K562 (cell line): Measurements from ENCODE around the gene MGP. TPM values are rescaled to one million over a fixed set of nuclear protein-coding genes. Genes with fewer than 3 reads are reported as not detected.
A peak's percentile ranks its signal among the peaks of the same experiment; 100 is the strongest.

Source experiments
- FOXJ2 ChIP-seq: fragments of 200-800 bp; sonication (Bioruptor generic); IDR thresholded peaks from 2 replicates; pipeline ENCODE4 v1.6.1; 2016; ENCODE audit warnings: missing genetic modification characterization, missing compliant biosample characterization
- HNRNPLL ChIP-seq: fragments of 200-400 bp; formaldehyde crosslinking; IDR thresholded peaks from 2 replicates; pipeline ENCODE4 v1.6.1; 2017; ENCODE audit warnings: low read length, low read depth, mild to moderate bottlenecking; ENCODE audit not compliant: poor library complexity, severe bottlenecking
- IFI16 ChIP-seq: fragments of 250-450 bp; sonication (Bioruptor Pico); IDR thresholded peaks from 2 replicates; pipeline ENCODE4 v2.1.2; 2022; ENCODE audit warnings: mild to moderate bottlenecking, inconsistent platforms
- ZBTB17 ChIP-seq: fragments of 450-650 bp; formaldehyde crosslinking; IDR thresholded peaks from 2 replicates; pipeline ENCODE4 v1.4.0; 2020; ENCODE audit warnings: mild to moderate bottlenecking
- ZNF143 ChIP-seq: sonication (generic); formaldehyde crosslinking; IDR thresholded peaks from 2 replicates; pipeline ENCODE4 v1.9.0; 2022; ENCODE audit warnings: mild to moderate bottlenecking, missing genetic modification reagents
- ZNF311 ChIP-seq: fragments of 250-450 bp; sonication (Bioruptor Pico); IDR thresholded peaks from 2 replicates; pipeline ENCODE4 v1.4.0; 2020; ENCODE audit warnings: mild to moderate bottlenecking, moderate library complexity
- ZNF436 ChIP-seq: fragments of 250-450, 450-650 bp; sonication (Bioruptor Pico); formaldehyde crosslinking; IDR thresholded peaks from 2 replicates; pipeline ENCODE4 v1.7.0; 2020; ENCODE audit warnings: mild to moderate bottlenecking
- ZNF785 ChIP-seq: fragments of 250-450 bp; sonication (Bioruptor Pico); IDR thresholded peaks from 2 replicates; pipeline ENCODE4 v1.4.0; 2020; ENCODE audit warnings: mild to moderate bottlenecking
- ZZZ3 ChIP-seq: fragments of 450-650 bp; IDR thresholded peaks from 2 replicates; pipeline ENCODE4 v1.6.1; 2016; ENCODE audit warnings: antibody characterized with exemption, mild to moderate bottlenecking, moderate library complexity
- polyA plus RNA-seq, 8 experiments: library from polyadenylated mRNA; depleted of rRNA in 4 of 8; stranded (reverse) in 5 of 8; unstranded in 3 of 8; fragments of >200 nt; fragmentation: Nextera tagmentation in 2 of 8; fragmentation: Illumina TruSeq in 1 of 8; extraction: Ambion mirVana in 2 of 8; extraction: Trizol in 1 of 8; gene quantifications; 2 replicates each; pipeline versions ENCODE4 v1.2.1 to v1.2.3, GENCODE V29; 2011 to 2014; ENCODE audit warnings: inconsistent platforms in 1 of 8, missing spikeins in 1 of 8
- total RNA-seq, 7 experiments: library from RNA; depleted of rRNA in 6 of 7; stranded (reverse); fragments of >200 nt in 6 of 7; fragmentation: Illumina TruSeq in 2 of 7; extraction: Trizol in 2 of 7; gene quantifications; 2 replicates each; pipeline versions ENCODE4 v1.2.1 to v1.2.3, GENCODE V29; 2011 to 2021; ENCODE audit warnings: low replicate concordance in 1 of 7
- TF ChIP-seq, protein P1 (sequence below): fragments of 450-650 bp; formaldehyde crosslinking; IDR thresholded peaks from 2 replicates; pipeline ENCODE4 v1.4.0; 2022; ENCODE audit warnings: missing genetic modification characterization
- TF ChIP-seq, protein P2 (sequence below): fragments of 250-450 bp; sonication (Bioruptor Pico); IDR thresholded peaks from 2 replicates; pipeline ENCODE4 v1.4.0; 2020; ENCODE audit warnings: borderline replicate concordance
- TF ChIP-seq, protein P3 (sequence below), 2 experiments: fragments of 450-650 bp in 1 of 2; IDR thresholded peaks; 2 replicates each; pipeline ENCODE4 v1.6.1; 2011 to 2017; ENCODE audit warnings: low read depth in 2 of 2, antibody characterized with exemption in 1 of 2, borderline replicate concordance in 1 of 2, low read length in 1 of 2, mild to moderate bottlenecking in 1 of 2, mixed read lengths in 1 of 2; ENCODE audit not compliant: control insufficient read depth in 1 of 2
- TF ChIP-seq, protein P4 (sequence below): fragments of 250-450 bp; sonication (Bioruptor Pico); IDR thresholded peaks from 2 replicates; pipeline ENCODE4 v1.8.0; 2022; ENCODE audit warnings: moderate library complexity, mild to moderate bottlenecking, inconsistent platforms
- TF ChIP-seq, protein P5 (sequence below): fragments of 250-450 bp; sonication (Bioruptor Pico); IDR thresholded peaks from 2 replicates; pipeline ENCODE4 v1.8.0; 2021; ENCODE audit warnings: moderate library complexity, mild to moderate bottlenecking, inconsistent platforms
- TF ChIP-seq, protein P6 (sequence below): fragments of 450-650 bp; IDR thresholded peaks from 2 replicates; pipeline ENCODE4 v1.6.1; 2016
- TF ChIP-seq, protein P7 (sequence below): sonication (generic); formaldehyde crosslinking; IDR thresholded peaks from 2 replicates; pipeline ENCODE4 v1.8.1; 2022; ENCODE audit warnings: missing genetic modification reagents
- TF ChIP-seq, protein P8 (sequence below): fragments of 250-450 bp; sonication (Bioruptor Pico); IDR thresholded peaks from 2 replicates; pipeline ENCODE4 v1.4.0; 2020

Gene MGP
- total and polyA plus RNA-seq, 9 of the 15 experiments (the other 6 are each of a cell fraction or from before 2014, with no cell fraction given): 1.2 TPM; not detected in 8

DNA sequence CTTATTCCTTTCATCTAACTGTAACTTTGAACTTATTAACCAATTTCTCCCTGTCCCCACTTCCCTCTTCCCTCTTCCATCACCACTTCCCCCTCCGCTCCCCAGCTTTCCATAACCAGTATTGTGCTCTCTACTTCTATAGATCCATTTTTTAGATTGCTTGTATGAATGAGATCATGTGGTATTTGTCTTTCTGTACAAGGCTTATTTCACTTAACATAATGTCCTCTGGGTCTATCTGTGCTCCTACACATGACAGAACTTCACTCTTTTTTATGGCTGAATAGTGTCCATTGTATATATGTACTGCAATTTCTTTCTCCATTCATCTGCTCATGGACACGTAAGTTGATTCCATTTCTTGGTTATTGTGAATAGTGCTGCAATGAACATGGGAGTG lies 38.3 kb upstream of the MGP start (continued):
- TF ChIP-seq ZZZ3 (no peak), ZNF436 (CRISPR knock-in tag) (0 out of 2 replicates have a peak, but pooled peaks have one; percentile 7), HNRNPLL (no peak), ZNF143 (CRISPR knock-in tag) (no peak), ZBTB17 (CRISPR knock-in tag) (no peak), ZNF785 (CRISPR knock-in tag) (no peak), ZNF311 (no peak), IFI16 (CRISPR knock-in tag) (no peak), FOXJ2 (tag) (no peak)
- TF ChIP-seq, protein P1, sequence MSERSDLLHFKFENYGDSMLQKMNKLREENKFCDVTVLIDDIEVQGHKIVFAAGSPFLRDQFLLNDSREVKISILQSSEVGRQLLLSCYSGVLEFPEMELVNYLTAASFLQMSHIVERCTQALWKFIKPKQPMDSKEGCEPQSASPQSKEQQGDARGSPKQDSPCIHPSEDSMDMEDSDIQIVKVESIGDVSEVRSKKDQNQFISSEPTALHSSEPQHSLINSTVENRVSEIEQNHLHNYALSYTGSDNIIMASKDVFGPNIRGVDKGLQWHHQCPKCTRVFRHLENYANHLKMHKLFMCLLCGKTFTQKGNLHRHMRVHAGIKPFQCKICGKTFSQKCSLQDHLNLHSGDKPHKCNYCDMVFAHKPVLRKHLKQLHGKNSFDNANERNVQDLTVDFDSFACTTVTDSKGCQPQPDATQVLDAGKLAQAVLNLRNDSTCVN (CRISPR knock-in tag): peak; percentile 98
- TF ChIP-seq, protein P2, sequence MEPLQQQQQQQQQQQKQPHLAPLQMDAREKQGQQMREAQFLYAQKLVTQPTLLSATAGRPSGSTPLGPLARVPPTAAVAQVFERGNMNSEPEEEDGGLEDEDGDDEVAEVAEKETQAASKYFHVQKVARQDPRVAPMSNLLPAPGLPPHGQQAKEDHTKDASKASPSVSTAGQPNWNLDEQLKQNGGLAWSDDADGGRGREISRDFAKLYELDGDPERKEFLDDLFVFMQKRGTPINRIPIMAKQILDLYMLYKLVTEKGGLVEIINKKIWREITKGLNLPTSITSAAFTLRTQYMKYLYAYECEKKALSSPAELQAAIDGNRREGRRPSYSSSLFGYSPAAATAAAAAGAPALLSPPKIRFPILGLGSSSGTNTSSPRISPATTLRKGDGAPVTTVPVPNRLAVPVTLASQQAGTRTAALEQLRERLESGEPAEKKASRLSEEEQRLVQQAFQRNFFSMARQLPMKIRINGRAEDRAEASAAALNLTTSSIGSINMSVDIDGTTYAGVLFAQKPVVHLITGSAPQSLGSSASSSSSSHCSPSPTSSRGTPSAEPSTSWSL: no peak
- TF ChIP-seq, protein P3, sequence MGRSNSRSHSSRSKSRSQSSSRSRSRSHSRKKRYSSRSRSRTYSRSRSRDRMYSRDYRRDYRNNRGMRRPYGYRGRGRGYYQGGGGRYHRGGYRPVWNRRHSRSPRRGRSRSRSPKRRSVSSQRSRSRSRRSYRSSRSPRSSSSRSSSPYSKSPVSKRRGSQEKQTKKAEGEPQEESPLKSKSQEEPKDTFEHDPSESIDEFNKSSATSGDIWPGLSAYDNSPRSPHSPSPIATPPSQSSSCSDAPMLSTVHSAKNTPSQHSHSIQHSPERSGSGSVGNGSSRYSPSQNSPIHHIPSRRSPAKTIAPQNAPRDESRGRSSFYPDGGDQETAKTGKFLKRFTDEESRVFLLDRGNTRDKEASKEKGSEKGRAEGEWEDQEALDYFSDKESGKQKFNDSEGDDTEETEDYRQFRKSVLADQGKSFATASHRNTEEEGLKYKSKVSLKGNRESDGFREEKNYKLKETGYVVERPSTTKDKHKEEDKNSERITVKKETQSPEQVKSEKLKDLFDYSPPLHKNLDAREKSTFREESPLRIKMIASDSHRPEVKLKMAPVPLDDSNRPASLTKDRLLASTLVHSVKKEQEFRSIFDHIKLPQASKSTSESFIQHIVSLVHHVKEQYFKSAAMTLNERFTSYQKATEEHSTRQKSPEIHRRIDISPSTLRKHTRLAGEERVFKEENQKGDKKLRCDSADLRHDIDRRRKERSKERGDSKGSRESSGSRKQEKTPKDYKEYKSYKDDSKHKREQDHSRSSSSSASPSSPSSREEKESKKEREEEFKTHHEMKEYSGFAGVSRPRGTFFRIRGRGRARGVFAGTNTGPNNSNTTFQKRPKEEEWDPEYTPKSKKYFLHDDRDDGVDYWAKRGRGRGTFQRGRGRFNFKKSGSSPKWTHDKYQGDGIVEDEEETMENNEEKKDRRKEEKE (IDR thresholded peaks at IDR 0.05; ENCODE audit: borderline replicate concordance in 1 of 2, control insufficient read depth in 1 of 2, low read depth in 2 of 2, low read length in 1 of 2): peak in 1 of 2 experiments; percentile 69; a peak in 1 of 4 replicates
- TF ChIP-seq, protein P4, sequence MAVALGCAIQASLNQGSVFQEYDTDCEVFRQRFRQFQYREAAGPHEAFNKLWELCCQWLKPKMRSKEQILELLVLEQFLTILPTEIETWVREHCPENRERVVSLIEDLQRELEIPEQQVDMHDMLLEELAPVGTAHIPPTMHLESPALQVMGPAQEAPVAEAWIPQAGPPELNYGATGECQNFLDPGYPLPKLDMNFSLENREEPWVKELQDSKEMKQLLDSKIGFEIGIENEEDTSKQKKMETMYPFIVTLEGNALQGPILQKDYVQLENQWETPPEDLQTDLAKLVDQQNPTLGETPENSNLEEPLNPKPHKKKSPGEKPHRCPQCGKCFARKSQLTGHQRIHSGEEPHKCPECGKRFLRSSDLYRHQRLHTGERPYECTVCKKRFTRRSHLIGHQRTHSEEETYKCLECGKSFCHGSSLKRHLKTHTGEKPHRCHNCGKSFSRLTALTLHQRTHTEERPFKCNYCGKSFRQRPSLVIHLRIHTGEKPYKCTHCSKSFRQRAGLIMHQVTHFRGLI (CRISPR knock-in tag): no peak
- TF ChIP-seq, protein P5, sequence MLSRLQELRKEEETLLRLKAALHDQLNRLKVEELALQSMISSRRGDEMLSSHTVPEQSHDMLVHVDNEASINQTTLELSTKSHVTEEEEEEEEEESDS (CRISPR knock-in tag): peak; percentile 53
- TF ChIP-seq, protein P6, sequence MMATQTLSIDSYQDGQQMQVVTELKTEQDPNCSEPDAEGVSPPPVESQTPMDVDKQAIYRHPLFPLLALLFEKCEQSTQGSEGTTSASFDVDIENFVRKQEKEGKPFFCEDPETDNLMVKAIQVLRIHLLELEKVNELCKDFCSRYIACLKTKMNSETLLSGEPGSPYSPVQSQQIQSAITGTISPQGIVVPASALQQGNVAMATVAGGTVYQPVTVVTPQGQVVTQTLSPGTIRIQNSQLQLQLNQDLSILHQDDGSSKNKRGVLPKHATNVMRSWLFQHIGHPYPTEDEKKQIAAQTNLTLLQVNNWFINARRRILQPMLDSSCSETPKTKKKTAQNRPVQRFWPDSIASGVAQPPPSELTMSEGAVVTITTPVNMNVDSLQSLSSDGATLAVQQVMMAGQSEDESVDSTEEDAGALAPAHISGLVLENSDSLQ: no peak
- TF ChIP-seq, protein P7, sequence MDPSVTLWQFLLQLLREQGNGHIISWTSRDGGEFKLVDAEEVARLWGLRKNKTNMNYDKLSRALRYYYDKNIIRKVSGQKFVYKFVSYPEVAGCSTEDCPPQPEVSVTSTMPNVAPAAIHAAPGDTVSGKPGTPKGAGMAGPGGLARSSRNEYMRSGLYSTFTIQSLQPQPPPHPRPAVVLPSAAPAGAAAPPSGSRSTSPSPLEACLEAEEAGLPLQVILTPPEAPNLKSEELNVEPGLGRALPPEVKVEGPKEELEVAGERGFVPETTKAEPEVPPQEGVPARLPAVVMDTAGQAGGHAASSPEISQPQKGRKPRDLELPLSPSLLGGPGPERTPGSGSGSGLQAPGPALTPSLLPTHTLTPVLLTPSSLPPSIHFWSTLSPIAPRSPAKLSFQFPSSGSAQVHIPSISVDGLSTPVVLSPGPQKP (CRISPR knock-in tag): no peak
- TF ChIP-seq, protein P8, sequence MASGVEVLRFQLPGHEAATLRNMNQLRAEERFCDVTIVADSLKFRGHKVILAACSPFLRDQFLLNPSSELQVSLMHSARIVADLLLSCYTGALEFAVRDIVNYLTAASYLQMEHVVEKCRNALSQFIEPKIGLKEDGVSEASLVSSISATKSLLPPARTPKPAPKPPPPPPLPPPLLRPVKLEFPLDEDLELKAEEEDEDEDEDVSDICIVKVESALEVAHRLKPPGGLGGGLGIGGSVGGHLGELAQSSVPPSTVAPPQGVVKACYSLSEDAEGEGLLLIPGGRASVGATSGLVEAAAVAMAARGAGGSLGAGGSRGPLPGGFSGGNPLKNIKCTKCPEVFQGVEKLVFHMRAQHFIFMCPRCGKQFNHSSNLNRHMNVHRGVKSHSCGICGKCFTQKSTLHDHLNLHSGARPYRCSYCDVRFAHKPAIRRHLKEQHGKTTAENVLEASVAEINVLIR (CRISPR knock-in tag): no peak
